SK-N-MC (cell line): ENCODE measurements around the gene NT5C1B.

ENCODE experiments used
- DNase-seq: peaks from one replicate; pipeline ENCODE4 v3.0.0-alpha.2; 2011; ENCODE audit warnings: low read depth, low spot score
- H3K27ac ChIP-seq: fragments of 200-600 bp; sonication (generic); 2 replicates; pipeline ENCODE4 v1.5.1; 2016; ENCODE audit warnings: mixed run types
- H3K36me3 ChIP-seq: fragments of 200-600 bp; sonication (generic); 2 replicates; pipeline ENCODE4 v1.6.1; 2017; ENCODE audit warnings: antibody characterized with exemption, low read length, mixed read lengths; ENCODE audit not compliant: insufficient read depth
- H3K4me3 ChIP-seq: fragments of 200-600 bp; sonication (generic); 2 replicates; pipeline ENCODE4 v1.5.1; 2016
- H3K9ac ChIP-seq: fragments of 200-600 bp; sonication (generic); 2 replicates; pipeline ENCODE4 v1.8.0; 2017; ENCODE audit warnings: mixed run types, mixed read lengths; ENCODE audit not compliant: insufficient read length
- H3K9me3 ChIP-seq: fragments of 200-600 bp; sonication (generic); 2 replicates; pipeline ENCODE4 v1.6.1; 2017; ENCODE audit warnings: low read depth, mild to moderate bottlenecking, antibody characterized with exemption, low read length, moderate library complexity, mixed read lengths
- EZH2 ChIP-seq: fragments of 200-600 bp; sonication (generic); IDR thresholded peaks from one replicate; pipeline ENCODE4 v1.6.1; 2017; ENCODE audit warnings: antibody characterized with exemption
- FOXP2 ChIP-seq: optimal IDR thresholded peaks from 2 replicates; pipeline ENCODE3; 2011; ENCODE audit warnings: mild to moderate bottlenecking, moderate library complexity; ENCODE audit not compliant: insufficient read depth; ENCODE audit errors: extremely low read length, control extremely low read depth
- POLR2AphosphoS5 ChIP-seq: IDR thresholded peaks from 2 replicates; pipeline ENCODE4 v1.6.1; 2012; ENCODE audit warnings: mild to moderate bottlenecking, low read depth, low read length, borderline replicate concordance

Gene NT5C1B

GRCh38 chr2:18536100-18536499 is 53.3 kb downstream of the NT5C1B start:
- DNase-seq: no peak

GRCh38 chr2:18531194-18531593 is 58.2 kb downstream of the NT5C1B start:
- H3K9ac ChIP-seq: no peak overlapping the region
- DNase-seq: no peak
- no peak overlapping the region for H3K4me3 ChIP-seq
- no peaks in the 10 kb centered on the region for H3K9me3 ChIP-seq
- no peak for TF ChIP-seq FOXP2
- no peak for TF ChIP-seq EZH2
- no peak for TF ChIP-seq POLR2AphosphoS5
- H3K36me3 ChIP-seq: no peaks in the 10 kb centered on the region
- no peak overlapping the region for H3K27ac ChIP-seq

More at GRCh38 chr2:18536100-18536499, 53.3 kb downstream of the NT5C1B start:
- Histone ChIP-seq H3K9me3 (no peaks in the 10 kb centered on the region), H3K36me3 (no peaks in the 10 kb centered on the region), H3K27ac (no peak overlapping the region), H3K9ac (no peak overlapping the region), H3K4me3 (no peak overlapping the region)
- TF ChIP-seq FOXP2 (no peak), POLR2AphosphoS5 (no peak), EZH2 (no peak)

- Histone ChIP-seq H3K27ac (no peak overlapping the region), H3K9me3 (no peaks in the 10 kb centered on the region), H3K9ac (no peak overlapping the region), H3K4me3 (no peak overlapping the region), H3K36me3 (no peaks in the 10 kb centered on the region)
- no peak for DNase-seq
- TF ChIP-seq FOXP2 (no peak), POLR2AphosphoS5 (no peak), EZH2 (no peak)
Observed at GRCh38 chr2:18527822-18528221, 61.5 kb downstream of the NT5C1B start.

GRCh38 chr2:18527326-18527725 is 62.0 kb downstream of the NT5C1B start:
- no peak overlapping the region for H3K9ac ChIP-seq
- DNase-seq: no peak
- no peaks in the 10 kb centered on the region for H3K9me3 ChIP-seq

GRCh38 chr2:18526429-18526828 is 62.9 kb downstream of the NT5C1B start:
- H3K9me3 ChIP-seq: no peaks in the 10 kb centered on the region
- H3K36me3 ChIP-seq: no peaks in the 10 kb centered on the region
- no peak overlapping the region for H3K9ac ChIP-seq
- H3K27ac ChIP-seq: no peak overlapping the region
- no peak for TF ChIP-seq FOXP2
- no peak for TF ChIP-seq EZH2
- no peak for TF ChIP-seq POLR2AphosphoS5
- H3K4me3 ChIP-seq: no peak overlapping the region
- no peak for DNase-seq

More at GRCh38 chr2:18527326-18527725, 62.0 kb downstream of the NT5C1B start:
- Histone ChIP-seq H3K36me3 (no peaks in the 10 kb centered on the region), H3K4me3 (no peak overlapping the region), H3K27ac (no peak overlapping the region)
- TF ChIP-seq POLR2AphosphoS5 (no peak), FOXP2 (no peak), EZH2 (no peak)

- Histone ChIP-seq H3K9ac (no peak overlapping the region), H3K36me3 (no peaks in the 10 kb centered on the region), H3K9me3 (no peaks in the 10 kb centered on the region), H3K4me3 (no peak overlapping the region), H3K27ac (no peak overlapping the region)
- TF ChIP-seq FOXP2: no peak
- no peak for TF ChIP-seq EZH2
- no peak for TF ChIP-seq POLR2AphosphoS5
- DNase-seq: no peak
Observed at GRCh38 chr2:18525852-18526251, 63.5 kb downstream of the NT5C1B start.

- Histone ChIP-seq H3K27ac (no peak overlapping the region), H3K9me3 (no peaks in the 10 kb centered on the region), H3K9ac (no peak overlapping the region), H3K36me3 (no peaks in the 10 kb centered on the region), H3K4me3 (no peak overlapping the region)
- DNase-seq: no peak
- TF ChIP-seq POLR2AphosphoS5: no peak
- no peak for TF ChIP-seq EZH2
- no peak for TF ChIP-seq FOXP2
Observed at GRCh38 chr2:18525236-18525635, 64.1 kb downstream of the NT5C1B start.

GRCh38 chr2:18522484-18523146 is 66.8 kb downstream of the NT5C1B start:
- no peak for DNase-seq
- TF ChIP-seq EZH2 (no peak), FOXP2 (no peak), POLR2AphosphoS5 (no peak)
- no peaks in the 10 kb centered on the region for H3K36me3 ChIP-seq
- H3K4me3 ChIP-seq: no peak overlapping the region
- H3K9me3 ChIP-seq: no peaks in the 10 kb centered on the region
- no peak overlapping the region for H3K9ac ChIP-seq
- no peak overlapping the region for H3K27ac ChIP-seq
